Measurements from ENCODE around the gene GPR146. TPM values are rescaled to one million over a fixed set of nuclear protein-coding genes. Genes with fewer than 3 reads are reported as not detected.

Gene GPR146
- total and polyA plus RNA-seq, 9 of the 15 experiments (the other 6 are each of a cell fraction or from before 2014, with no cell fraction given), result 0.22 to 3.6 (median 0.64) TPM; not detected in 2

GRCh38 chr7:1064581-1064980 is 20.2 kb downstream of the GPR146 start (continued):
- no peak for TF ChIP-seq ZNF592 (IDR thresholded peaks at IDR 0.05)

GRCh38 chr7:1065263-1065584 is 20.9 kb downstream of the GPR146 start:
- Histone ChIP-seq H3K4me1 (replicated peaks in 1 of 2; ENCODE audit: control insufficient read depth in 2 of 2, insufficient read depth in 2 of 2, low read length in 2 of 2) (peaks cover 11 to 52% of the 10 kb centered on the region in 2 experiments), H3K27me3 (ENCODE audit: control insufficient read depth in 2 of 2, insufficient read depth in 2 of 2, low read length in 2 of 2) (no peaks in the 10 kb centered on the region), H3K36me3 (ENCODE audit: control insufficient read depth, insufficient read depth, low read length) (no peaks in the 10 kb centered on the region), H2AFZ (ENCODE audit: low read depth, low read length) (no peak overlapping the region), H3K4me2 (ENCODE audit: insufficient read depth, low read length) (peak overlapping the region; percentile 28; the same call in 1 of the 2 replicates), H3K27ac (ENCODE audit: extremely low read depth, low read depth, low read length) (no peak overlapping the region), H3K79me2 (ENCODE audit: control insufficient read depth, insufficient read depth, low read length) (no peaks in the 10 kb centered on the region), H3K9me1 (ENCODE audit: control insufficient read depth, insufficient read depth, low read length) (peaks cover 1% of the 10 kb centered on the region), H4K20me1 (replicated peaks; ENCODE audit: control insufficient read depth, insufficient read depth, low read length) (peaks cover 13% of the 10 kb centered on the region; the same call in 1 of the 2 replicates), H3K9ac (ENCODE audit: insufficient read depth in 1 of 2, low read depth in 2 of 2, low read length in 2 of 2) (peak overlapping the region in 1 of 2 experiments; percentile 84; a peak in 2 of 4 replicates), H3K9me3 (replicated peaks; ENCODE audit: control insufficient read depth, insufficient read depth, low read depth, low read length) (no peaks in the 10 kb centered on the region), H3K4me3 (no peak overlapping the region)
- ATAC-seq (no peak), FAIRE-seq (peak; percentile 11), DNase-seq (ENCODE audit: extremely low read depth in 1 of 4, low spot score in 3 of 4) (no peak)
- TF ChIP-seq KDM1A (IDR thresholded peaks at IDR 0.05) (no peak), MYNN (IDR thresholded peaks at IDR 0.05) (no peak), MYNN (CRISPR knock-in tag; IDR thresholded peaks at IDR 0.05) (no peak), ZNF143 (CRISPR knock-in tag; IDR thresholded peaks at IDR 0.05) (peak; percentile 32; the same call in 1 of the 2 replicates)
- WGBS (ENCODE audit: insufficient coverage, low coverage, missing lambda C conversion rate), result 79% methylated on average over 12 of the region's 12 CpGs
- in situ Hi-C loops (cut with MboI) (no loop called here), intact Hi-C loops (cut with micrococcal nuclease) (loop anchor here (1.0 to 2.0 kb wide), 2 partner anchors 72 to 112 kb away; no protein-coding TSS in a partner anchor)
- ChIA-PET CTCF (ENCODE audit: low intra/inter-chr PET ratio) (interaction anchor here (0.7 to 4.6 kb wide), 3 partner anchors 72 to 277 kb away, joined by 5 to 111 read pairs (median 7); no protein-coding TSS in a partner anchor), POLR2A (interaction anchor here (0.6 to 1.8 kb wide), 7 partner anchors 13 to 428 kb away, joined by 3 to 7 read pairs (median 5); partner anchors contain the start of gene GPR146)
- no TSS peak for BruUV-seq (replicated peaks)
